GM23248 (cell line): Measurements from ENCODE around the gene MIER2.

ENCODE experiments used
- EZH2 ChIP-seq: fragments of 200-600 bp; sonication (generic); IDR thresholded peaks from 2 replicates; pipeline ENCODE4 v1.6.1; 2018; ENCODE audit warnings: antibody characterized with exemption, mild to moderate bottlenecking; ENCODE audit not compliant: insufficient read depth, poor library complexity, severe bottlenecking
- EZH2phosphoT487 ChIP-seq: fragments of 200-600 bp; sonication (generic); IDR thresholded peaks from 2 replicates; pipeline ENCODE4 v1.6.1; 2018; ENCODE audit warnings: antibody characterized with exemption, moderate library complexity, mild to moderate bottlenecking, low read depth; ENCODE audit not compliant: insufficient read depth

DNA sequence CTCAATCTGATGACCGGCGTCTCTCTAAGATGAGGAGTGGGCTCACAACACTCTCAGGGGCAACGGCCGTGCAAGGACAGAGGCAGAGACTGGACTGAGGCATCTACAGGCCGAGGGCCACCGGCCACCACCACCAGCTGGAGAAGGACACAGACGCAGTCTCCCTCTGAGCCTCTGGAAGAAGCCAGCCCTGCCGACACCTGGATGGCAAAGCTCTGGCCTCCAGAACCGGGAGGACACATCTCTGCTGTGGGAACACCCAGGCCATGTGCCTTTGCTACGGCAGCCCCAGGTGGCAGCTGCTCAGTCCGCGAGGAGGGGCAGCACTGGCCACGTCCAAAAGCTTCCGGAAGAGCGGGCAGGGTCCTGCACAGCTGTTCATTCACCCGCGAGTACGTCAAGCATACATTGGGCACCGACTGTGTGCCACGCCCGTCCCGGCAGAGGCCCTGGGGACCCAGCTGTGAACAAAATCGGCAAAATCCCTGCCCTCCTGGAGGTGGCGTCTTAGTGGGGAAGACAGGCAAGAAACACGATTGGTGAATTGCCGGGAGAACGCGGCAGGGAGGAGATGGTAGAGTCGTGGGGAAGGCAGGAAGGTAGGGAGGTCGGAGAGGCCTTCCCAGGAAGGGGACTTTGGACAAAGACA, 47.3 kb upstream of the MIER2 start:
- TF ChIP-seq EZH2: no peak
- no peak for TF ChIP-seq EZH2phosphoT487
